ENCODE data around the gene FMNL1.
A peak's percentile ranks its signal among the peaks of the same experiment; 100 is the strongest.

Gene FMNL1

GRCh38 chr17:45260204-45260783 lies 38.6 kb downstream of the FMNL1 start:
- no peak for DNase-seq

GRCh38 chr17:45261577-45262515 lies 40.2 kb downstream of the FMNL1 start, which contains the start of gene SPATA32:
SPATA32 (minus strand) TSS chr17:45262094; CDS start chr17:45262016, 78 bp downstream.
- DNase-seq, result peak; percentile 60

GRCh38 chr17:45262516-45263476 lies 41.1 kb downstream of the FMNL1 start:
- DNase-seq, result no peak

GRCh38 chr17:45263477-45263860 lies 41.8 kb downstream of the FMNL1 start:
- no peak for DNase-seq

GRCh38 chr17:45264430-45264829 lies 42.7 kb downstream of the FMNL1 start:
- DNase-seq, result no peak

- no peak for DNase-seq
These were observed 43.3 kb downstream of the FMNL1 start for GRCh38 chr17:45264988-45265387.

GRCh38 chr17:45265821-45266220 lies 44.1 kb downstream of the FMNL1 start:
- no peak for DNase-seq

GRCh38 chr17:45266372-45266926 lies 44.8 kb downstream of the FMNL1 start:
- DNase-seq, result no peak

GRCh38 chr17:45267436-45268055 lies 45.9 kb downstream of the FMNL1 start:
- DNase-seq, result no peak

- DNase-seq, result no peak
These were observed 48.2 kb downstream of the FMNL1 start for GRCh38 chr17:45269912-45270311.

GRCh38 chr17:45270828-45271418 lies 49.2 kb downstream of the FMNL1 start:
- no peak for DNase-seq

GRCh38 chr17:45271603-45272002 lies 49.9 kb downstream of the FMNL1 start:
- DNase-seq, result no peak

- no peak for DNase-seq
These were observed 51.9 kb downstream of the FMNL1 start for GRCh38 chr17:45273551-45273957.

- DNase-seq, result no peak
These were observed 52.3 kb downstream of the FMNL1 start for GRCh38 chr17:45274033-45274432.

- no peak for DNase-seq
These were observed 54.3 kb downstream of the FMNL1 start for GRCh38 chr17:45276031-45276430.

GRCh38 chr17:45277216-45277849 lies 55.6 kb downstream of the FMNL1 start:
- peak; percentile 79 for DNase-seq

GRCh38 chr17:45277992-45278391 lies 56.3 kb downstream of the FMNL1 start:
- DNase-seq, result no peak

GRCh38 chr17:45279898-45280297 lies 58.2 kb downstream of the FMNL1 start:
- no peak for DNase-seq

- no peak for DNase-seq
These were observed 61.3 kb downstream of the FMNL1 start for GRCh38 chr17:45282683-45283644.

GRCh38 chr17:45283711-45284110 lies 62.0 kb downstream of the FMNL1 start:
- no peak for DNase-seq
